Hepatocyte (in vitro differentiated cells): ENCODE results near the gene PPAT. TPM values are rescaled to one million over a fixed set of nuclear protein-coding genes. Genes with fewer than 3 reads are reported as not detected.
"Not testable (repeated sequence)": the region's sequence is repeated elsewhere in the genome, so short reads cannot be mapped to it uniquely, and the experiment has no call there.

Experiments
- DNase-seq: peaks from one replicate; pipeline ENCODE4 v3.0.0-alpha.2; 2016; ENCODE audit warnings: low spot score
- H2AFZ ChIP-seq: fragments of 200-600 bp; sonication (generic); 2 replicates; pipeline ENCODE4 v1.6.0; 2016; ENCODE audit warnings: antibody characterized with exemption, mild to moderate bottlenecking
- H3K27ac ChIP-seq: fragments of 200-600 bp; sonication (generic); 2 replicates; pipeline ENCODE4 v1.5.1; 2016; ENCODE audit warnings: mild to moderate bottlenecking
- H3K27me3 ChIP-seq: fragments of 200-600 bp; sonication (generic); 2 replicates; pipeline ENCODE4 v1.6.1; 2016
- H3K36me3 ChIP-seq: fragments of 200-600 bp; sonication (generic); replicated peaks from 2 replicates; pipeline ENCODE4 v1.5.1; 2016; ENCODE audit warnings: low read depth; ENCODE audit not compliant: insufficient read depth
- H3K4me1 ChIP-seq: fragments of 200-600 bp; sonication (generic); 2 replicates; pipeline ENCODE4 v1.5.1; 2016; ENCODE audit warnings: mild to moderate bottlenecking, moderate library complexity; ENCODE audit not compliant: insufficient read depth
- H3K4me2 ChIP-seq: fragments of 200-600 bp; sonication (generic); 2 replicates; pipeline ENCODE4 v1.6.0; 2016
- H3K4me3 ChIP-seq: fragments of 200-600 bp; sonication (generic); 2 replicates; pipeline ENCODE4 v1.5.1; 2016; ENCODE audit warnings: mild to moderate bottlenecking
- H3K79me2 ChIP-seq: fragments of 200-600 bp; sonication (generic); 2 replicates; pipeline ENCODE4 v1.6.0; 2017; ENCODE audit warnings: mild to moderate bottlenecking
- H3K9me2 ChIP-seq: fragments of 200-600 bp; sonication (generic); replicated peaks from 2 replicates; pipeline ENCODE4 v1.6.0; 2017; ENCODE audit warnings: mild to moderate bottlenecking; ENCODE audit not compliant: insufficient read depth
- H3K9me3 ChIP-seq: fragments of 200-600 bp; sonication (generic); 2 replicates; pipeline ENCODE4 v1.5.1; 2016; ENCODE audit warnings: low read depth, mild to moderate bottlenecking
- H4K20me1 ChIP-seq: fragments of 200-600 bp; sonication (generic); 2 replicates; pipeline ENCODE4 v1.6.0; 2016; ENCODE audit warnings: mild to moderate bottlenecking; ENCODE audit not compliant: insufficient read depth, poor library complexity, severe bottlenecking
- CTCF ChIP-seq: fragments of 200-600 bp; sonication (generic); IDR thresholded peaks from 2 replicates; pipeline ENCODE4 v1.5.1; 2016; ENCODE audit warnings: antibody characterized with exemption, mild to moderate bottlenecking; ENCODE audit not compliant: poor library complexity
- EZH2 ChIP-seq: fragments of 200-600 bp; sonication (generic); IDR thresholded peaks from 2 replicates; pipeline ENCODE4 v1.6.1; 2016; ENCODE audit warnings: antibody characterized with exemption, mild to moderate bottlenecking, borderline replicate concordance
- EZH2phosphoT487 ChIP-seq: fragments of 200-600 bp; sonication (generic); IDR thresholded peaks from one replicate; pipeline ENCODE4 v1.6.1; 2018; ENCODE audit warnings: antibody characterized with exemption, mild to moderate bottlenecking, low read depth, moderate library complexity; ENCODE audit not compliant: unreplicated experiment, severe bottlenecking
- WGBS: methylation state at CpG from one replicate; pipeline ENCODE4 v1.1.6; 2016; ENCODE audit warnings: low lambda C conversion rate; ENCODE audit errors: missing lambda C conversion rate; 5-methylcytosine and 5-hydroxymethylcytosine counted together
- polyA plus RNA-seq: library from polyadenylated mRNA; unstranded; fragments of >200 nt; fragmentation: Nextera tagmentation; extraction: Ambion mirVana; gene quantifications from 2 replicates; pipeline ENCODE4 v1.2.1, GENCODE V29; 2016
- total RNA-seq: library from RNA; depleted of rRNA; stranded (reverse); fragments of >200 nt; gene quantifications from 2 replicates; pipeline ENCODE4 v1.2.3, GENCODE V29; 2014

PPAT gene
- total and polyA plus RNA-seq, 2 experiments from 2014 or later = 8.0 to 21.0 TPM

GRCh38 chr4:56450342-56450741 is 14.9 kb upstream of the PPAT start:
- WGBS = 100% methylated on average over 1 of the region's 1 CpG
- TF ChIP-seq EZH2phosphoT487 (no peak), CTCF (no peak), EZH2 (no peak)
- no peaks in the 10 kb centered on the region for H3K36me3 ChIP-seq

GRCh38 chr4:56449475-56449874 is 14.1 kb upstream of the PPAT start:
- peaks cover 22% of the 10 kb centered on the region for H3K79me2 ChIP-seq
- H3K36me3 ChIP-seq, H3K4me3 ChIP-seq, H3K27me3 ChIP-seq, H3K27ac ChIP-seq, DNase-seq, H3K4me1 ChIP-seq, H3K4me2 ChIP-seq, H2AFZ ChIP-seq, H3K9me3 ChIP-seq, H3K9me2 ChIP-seq, H4K20me1 ChIP-seq: not testable (repeated sequence)
- WGBS = 98% methylated on average over 4 of the region's 4 CpGs

More at GRCh38 chr4:56450342-56450741, 14.9 kb upstream of the PPAT start:
- Histone ChIP-seq H3K9me2 (no peaks in the 10 kb centered on the region), H2AFZ (no peak overlapping the region), H3K27ac (no peak overlapping the region), H3K4me2 (no peak overlapping the region), H4K20me1 (no peaks in the 10 kb centered on the region), H3K27me3 (no peaks in the 10 kb centered on the region), H3K9me3 (no peaks in the 10 kb centered on the region), H3K4me3 (no peak overlapping the region), H3K79me2 (peaks cover 27% of the 10 kb centered on the region), H3K4me1 (no peaks in the 10 kb centered on the region)
- DNase-seq = no peak

GRCh38 chr4:56448301-56448700 is 12.9 kb upstream of the PPAT start:
- Histone ChIP-seq H3K27ac (no peak overlapping the region), H4K20me1 (no peaks in the 10 kb centered on the region), H3K36me3 (no peaks in the 10 kb centered on the region), H3K27me3 (no peaks in the 10 kb centered on the region), H3K79me2 (peaks cover 22% of the 10 kb centered on the region), H3K4me1 (no peaks in the 10 kb centered on the region), H2AFZ (no peak overlapping the region), H3K9me2 (no peaks in the 10 kb centered on the region), H3K4me3 (no peak overlapping the region), H3K4me2 (no peak overlapping the region), H3K9me3 (no peaks in the 10 kb centered on the region)
- TF ChIP-seq CTCF (no peak), EZH2phosphoT487 (no peak), EZH2 (no peak)
- no peak for DNase-seq

GRCh38 chr4:56445699-56446098 is 10.3 kb upstream of the PPAT start:
- Histone ChIP-seq H3K36me3 (no peaks in the 10 kb centered on the region), H4K20me1 (no peaks in the 10 kb centered on the region), H3K79me2 (peaks cover 48% of the 10 kb centered on the region), H3K9me2 (no peaks in the 10 kb centered on the region), H3K27ac (no peak overlapping the region), H3K4me3 (no peak overlapping the region), H3K27me3 (no peaks in the 10 kb centered on the region), H2AFZ (no peak overlapping the region), H3K4me2 (no peak overlapping the region), H3K4me1 (no peaks in the 10 kb centered on the region), H3K9me3 (no peaks in the 10 kb centered on the region)
- TF ChIP-seq CTCF = no peak
- TF ChIP-seq EZH2 = no peak
- no peak for TF ChIP-seq EZH2phosphoT487
- no peak for DNase-seq
- WGBS = 94% methylated on average over 1 of the region's 1 CpG
